Measurements from ENCODE around the gene PDE2A. TPM values are rescaled to one million over a fixed set of nuclear protein-coding genes. Genes with fewer than 3 reads are reported as not detected.

The PDE2A gene
- total RNA-seq, 2 donors from 2014 or later = 0.77 to 1.7 TPM

DNA sequence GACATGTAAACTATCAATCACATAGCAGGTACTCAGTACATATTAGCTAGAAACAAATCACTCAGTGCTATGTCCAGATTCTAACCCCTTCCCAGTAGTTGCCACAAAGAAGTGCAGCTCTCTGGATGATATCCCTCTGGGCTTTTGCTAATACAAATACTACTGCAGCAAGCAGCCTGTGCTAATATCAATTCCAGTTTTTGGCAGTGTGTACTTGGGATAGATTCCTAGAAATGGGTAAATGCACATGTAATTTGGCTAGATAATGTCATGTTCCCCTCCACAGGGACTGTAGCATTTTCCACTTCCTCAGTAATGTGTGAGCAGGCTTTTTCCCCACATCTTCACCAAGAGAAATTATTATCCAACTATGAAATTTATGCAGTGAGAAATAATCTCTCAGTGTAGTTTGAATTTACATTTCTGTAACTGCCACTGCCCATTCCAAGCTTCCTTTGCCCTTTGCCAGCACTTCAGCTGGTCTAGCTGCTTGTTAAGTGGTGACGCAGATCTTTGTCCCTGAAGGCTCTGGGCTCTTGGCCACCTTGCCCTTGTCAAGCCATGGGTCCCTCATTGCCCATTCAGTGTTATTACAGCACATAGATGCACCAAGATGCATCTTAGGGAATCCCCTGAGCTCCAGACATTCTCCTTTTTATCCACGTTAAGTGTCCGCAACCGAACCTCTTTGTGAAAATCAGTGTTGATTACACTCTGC, 132.8 kb downstream of the PDE2A start:
- H3K4me3 Mint-ChIP-seq = no peak overlapping the region
- ATAC-seq (replicated peaks in 1 of 2) = no peak
- H3K36me3 Mint-ChIP-seq (ENCODE audit: insufficient read depth in 2 of 2) = no peaks in the 10 kb centered on the region

GRCh38 chr11:72537051-72537450, 137.2 kb downstream of the PDE2A start:
- peaks cover 31% of the 10 kb centered on the region for H3K27me3 Mint-ChIP-seq (ENCODE audit: low read depth)
- no peak overlapping the region for H3K27ac Mint-ChIP-seq
- no peaks in the 10 kb centered on the region for H3K36me3 Mint-ChIP-seq (ENCODE audit: insufficient read depth in 2 of 2)
- H3K4me1 Mint-ChIP-seq (ENCODE audit: low read depth) = no peaks in the 10 kb centered on the region
- no peak for DNase-seq
- no peak for ATAC-seq (replicated peaks in 1 of 2)
- H3K4me3 Mint-ChIP-seq = no peak overlapping the region
- no peaks in the 10 kb centered on the region for H3K9me3 Mint-ChIP-seq

More for the DNA sequence above, 132.8 kb downstream of the PDE2A start:
- Mint-ChIP-seq H3K9me3 (no peaks in the 10 kb centered on the region), H3K4me1 (ENCODE audit: low read depth) (no peaks in the 10 kb centered on the region), H3K27me3 (ENCODE audit: low read depth) (peaks cover 23% of the 10 kb centered on the region), H3K27ac (no peak overlapping the region)
- no peak for DNase-seq

DNA sequence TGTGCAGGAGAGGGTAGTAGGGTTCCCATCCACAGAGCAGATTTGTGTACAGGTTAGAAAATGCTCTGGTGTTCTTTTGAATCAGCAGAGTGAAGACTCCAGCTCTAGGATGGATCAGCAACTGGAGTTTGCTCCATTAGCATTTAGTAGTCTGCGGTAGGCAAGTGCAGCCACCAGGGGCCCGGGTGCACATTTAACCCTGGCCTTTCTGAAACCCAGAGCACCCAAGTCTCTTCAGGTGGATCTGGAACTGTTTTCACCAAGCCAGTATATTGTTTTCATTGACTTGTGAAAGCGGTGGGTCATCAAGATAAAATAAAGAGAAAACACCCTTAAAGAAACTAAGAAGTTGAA, 139.1 kb downstream of the PDE2A start:
- DNase-seq (no peak), ATAC-seq (replicated peaks in 1 of 2) (no peak)
- H3K27ac Mint-ChIP-seq = no peak overlapping the region
- no peaks in the 10 kb centered on the region for H3K36me3 Mint-ChIP-seq (ENCODE audit: insufficient read depth in 2 of 2)
- no peaks in the 10 kb centered on the region for H3K9me3 Mint-ChIP-seq
- peaks cover 3% of the 10 kb centered on the region for H3K4me1 Mint-ChIP-seq (ENCODE audit: low read depth)
- H3K4me3 Mint-ChIP-seq = no peak overlapping the region
- peaks cover 31% of the 10 kb centered on the region for H3K27me3 Mint-ChIP-seq (ENCODE audit: low read depth)

DNA sequence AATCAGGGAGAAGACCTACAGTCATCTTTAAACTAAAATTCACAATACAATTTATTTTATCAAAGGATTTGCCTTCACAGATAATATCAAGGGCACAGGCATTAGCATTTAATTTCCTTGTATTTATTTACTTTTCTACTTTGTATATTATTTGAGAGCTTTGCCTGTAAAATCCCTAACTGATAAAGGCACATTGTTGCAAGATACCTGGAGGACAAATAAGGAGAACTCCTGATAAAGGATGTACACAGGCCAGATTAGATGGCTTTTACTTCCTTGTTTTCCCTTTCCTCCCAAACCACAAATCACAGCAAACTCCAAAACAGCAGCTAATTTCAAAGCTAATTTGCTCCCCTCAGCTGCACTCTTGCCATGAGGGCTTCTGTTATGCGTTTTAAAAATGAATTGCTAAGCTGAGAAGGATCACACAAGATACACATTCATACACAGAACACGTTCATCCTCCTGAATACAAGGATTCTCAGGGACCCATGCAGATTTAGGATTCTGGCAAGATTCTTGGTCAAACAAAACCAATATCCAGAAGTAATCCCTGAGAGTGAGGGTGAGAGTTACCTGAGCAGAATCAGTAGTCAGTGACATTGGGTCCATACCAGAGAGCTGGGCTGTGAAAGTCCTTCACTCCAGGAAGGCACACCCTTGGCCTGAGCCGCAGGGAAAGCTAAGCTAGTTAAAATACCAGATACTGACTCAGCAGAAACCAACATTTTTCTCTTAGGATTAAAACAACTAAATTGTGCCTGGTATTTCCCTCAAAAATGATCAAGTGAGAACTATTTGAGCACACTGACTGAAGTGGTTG, 139.6 kb downstream of the PDE2A start:
- H3K4me3 Mint-ChIP-seq = no peak overlapping the region
- no peaks in the 10 kb centered on the region for H3K9me3 Mint-ChIP-seq
- H3K27me3 Mint-ChIP-seq (ENCODE audit: low read depth) = peaks cover 31% of the 10 kb centered on the region
- ATAC-seq (replicated peaks in 1 of 2) (no peak), DNase-seq (no peak)
- H3K4me1 Mint-ChIP-seq (ENCODE audit: low read depth) = peaks cover 5% of the 10 kb centered on the region
- no peaks in the 10 kb centered on the region for H3K36me3 Mint-ChIP-seq (ENCODE audit: insufficient read depth in 2 of 2)
- no peak overlapping the region for H3K27ac Mint-ChIP-seq

DNA sequence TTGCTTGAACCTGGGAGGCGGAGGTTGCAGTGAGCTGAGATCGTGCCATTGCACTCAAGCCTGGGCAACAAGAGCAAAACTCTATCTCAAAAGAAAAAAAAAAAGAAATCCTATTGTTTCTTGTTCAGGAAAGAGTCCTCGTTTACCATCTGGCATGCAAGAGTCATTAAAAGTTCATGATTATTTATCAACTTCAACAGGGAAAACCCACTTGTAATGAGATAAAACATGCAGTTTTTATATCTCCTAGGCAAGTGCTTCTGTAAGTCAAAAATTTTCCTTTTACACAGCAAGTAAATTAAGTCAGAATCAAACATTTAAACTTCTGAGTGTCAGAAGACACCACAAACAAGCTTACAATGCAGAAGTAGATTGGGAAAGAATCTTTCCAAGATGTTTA, 145.2 kb downstream of the PDE2A start:
- no peaks in the 10 kb centered on the region for H3K36me3 Mint-ChIP-seq (ENCODE audit: insufficient read depth in 2 of 2)
- no peak overlapping the region for H3K27ac Mint-ChIP-seq
- DNase-seq = no peak
- H3K4me1 Mint-ChIP-seq (ENCODE audit: low read depth) = peaks cover 5% of the 10 kb centered on the region
- no peak overlapping the region for H3K4me3 Mint-ChIP-seq
- no peaks in the 10 kb centered on the region for H3K9me3 Mint-ChIP-seq
- ATAC-seq (replicated peaks in 1 of 2) = no peak
- peaks cover 11% of the 10 kb centered on the region for H3K27me3 Mint-ChIP-seq (ENCODE audit: low read depth)

- no peak overlapping the region for H3K4me3 Mint-ChIP-seq
- H3K27ac Mint-ChIP-seq = no peak overlapping the region
- peaks cover 10% of the 10 kb centered on the region for H3K27me3 Mint-ChIP-seq (ENCODE audit: low read depth)
- DNase-seq (no peak), ATAC-seq (replicated peaks in 1 of 2) (no peak)
- no peaks in the 10 kb centered on the region for H3K36me3 Mint-ChIP-seq (ENCODE audit: insufficient read depth in 2 of 2)
- peaks cover 5% of the 10 kb centered on the region for H3K4me1 Mint-ChIP-seq (ENCODE audit: low read depth)
- H3K9me3 Mint-ChIP-seq = no peaks in the 10 kb centered on the region
Measured at GRCh38 chr11:72528121-72528520, 146.1 kb downstream of the PDE2A start.

Other genes starting within 250 kb of the PDE2A start
- 10 to 100 TPM; 22.0 to 30.1 TPM for gene CLPB, start 239.9 kb downstream of the PDE2A start, total RNA-seq
- gene ARAP1, start 78.0 kb upstream of the PDE2A start, total RNA-seq = 10 to 100 TPM; 81.7 to 93.4 TPM
- 10 to 100 TPM; 31.9 to 41.3 TPM for gene STARD10, start 119.6 kb upstream of the PDE2A start, total RNA-seq
- gene ATG16L2, start 140.0 kb upstream of the PDE2A start, total RNA-seq = 10 to 100 TPM; 55.8 to 56.0 TPM